ENCODE measurements around the gene ZBTB16.

Gene ZBTB16

GRCh38 chr11:114110952-114111947, 51.7 kb downstream of the ZBTB16 start:
- DNase-seq: no peak

GRCh38 chr11:114115451-114115928, 56.0 kb downstream of the ZBTB16 start:
- DNase-seq: no peak

GRCh38 chr11:114116357-114116756, 56.8 kb downstream of the ZBTB16 start:
- no peak for DNase-seq

GRCh38 chr11:114116800-114117199, 57.3 kb downstream of the ZBTB16 start:
- DNase-seq: no peak

- no peak for DNase-seq
Measured at GRCh38 chr11:114120606-114121005, 61.1 kb downstream of the ZBTB16 start.

GRCh38 chr11:114121138-114121537, 61.6 kb downstream of the ZBTB16 start:
- no peak for DNase-seq

- DNase-seq: no peak
Measured at GRCh38 chr11:114121804-114122504, 62.4 kb downstream of the ZBTB16 start.

GRCh38 chr11:114122686-114123085, 63.2 kb downstream of the ZBTB16 start:
- no peak for DNase-seq

GRCh38 chr11:114123692-114124330, 64.3 kb downstream of the ZBTB16 start:
- no peak for DNase-seq

GRCh38 chr11:114124601-114125144, 65.2 kb downstream of the ZBTB16 start:
- no peak for DNase-seq

GRCh38 chr11:114125531-114125930, 66.0 kb downstream of the ZBTB16 start:
- no peak for DNase-seq

- no peak for DNase-seq
Measured at GRCh38 chr11:114125959-114126358, 66.4 kb downstream of the ZBTB16 start.

GRCh38 chr11:114128399-114128798, 68.9 kb downstream of the ZBTB16 start:
- DNase-seq: no peak

GRCh38 chr11:114129142-114129541, 69.6 kb downstream of the ZBTB16 start:
- no peak for DNase-seq

GRCh38 chr11:114129699-114130098, 70.2 kb downstream of the ZBTB16 start:
- DNase-seq: no peak

GRCh38 chr11:114130115-114130576, 70.6 kb downstream of the ZBTB16 start:
- no peak for DNase-seq

- DNase-seq: no peak
Measured at GRCh38 chr11:114130629-114131277, 71.2 kb downstream of the ZBTB16 start.

- DNase-seq: no peak
Measured at GRCh38 chr11:114131461-114131864, 72.0 kb downstream of the ZBTB16 start.

- no peak for DNase-seq
Measured at GRCh38 chr11:114132417-114132816, 72.9 kb downstream of the ZBTB16 start.

GRCh38 chr11:114132944-114133394, 73.5 kb downstream of the ZBTB16 start:
- no peak for DNase-seq

- DNase-seq: no peak
Measured at GRCh38 chr11:114133548-114134329, 74.2 kb downstream of the ZBTB16 start.
